Trophoblast cell (in vitro differentiated cells and primary cell): Measurements from ENCODE around the gene TEC.

Source experiments
- DNase-seq, 2 donors: peaks; one replicate each; pipeline ENCODE4 v3.0.0-alpha.2; 2016
- H2AFZ ChIP-seq: 2 replicates; pipeline ENCODE4 v1.6.1; 2013; ENCODE audit warnings: low read length, moderate library complexity, mild to moderate bottlenecking; ENCODE audit not compliant: insufficient read depth, poor library complexity
- H2AK5ac ChIP-seq: 2 replicates; pipeline ENCODE4 v1.6.1; 2013; ENCODE audit warnings: mild to moderate bottlenecking, low read length
- H2BK120ac ChIP-seq: 2 replicates; pipeline ENCODE4 v1.6.1; 2013; ENCODE audit warnings: low read length, mild to moderate bottlenecking, moderate library complexity; ENCODE audit not compliant: insufficient read depth, poor library complexity
- H2BK12ac ChIP-seq: 2 replicates; pipeline ENCODE4 v1.6.1; 2013; ENCODE audit warnings: mild to moderate bottlenecking, low read length, moderate library complexity
- H2BK5ac ChIP-seq: 2 replicates; pipeline ENCODE4 v1.6.1; 2013; ENCODE audit warnings: low read length, low read depth, moderate library complexity, mild to moderate bottlenecking; ENCODE audit not compliant: poor library complexity
- H3K14ac ChIP-seq: 2 replicates; pipeline ENCODE4 v1.6.1; 2013; ENCODE audit warnings: mild to moderate bottlenecking, low read length
- H3K18ac ChIP-seq: 2 replicates; pipeline ENCODE4 v1.6.1; 2013; ENCODE audit warnings: mild to moderate bottlenecking, low read length
- H3K23ac ChIP-seq: 2 replicates; pipeline ENCODE4 v1.6.1; 2013; ENCODE audit warnings: low read length
- H3K27ac ChIP-seq: 2 replicates; pipeline ENCODE4 v1.5.1; 2013; ENCODE audit warnings: low read depth, mild to moderate bottlenecking, inconsistent platforms, low read length, moderate library complexity
- H3K27me3 ChIP-seq: 2 replicates; pipeline ENCODE4 v1.6.1; 2013; ENCODE audit warnings: inconsistent platforms, mild to moderate bottlenecking, low read length, moderate library complexity; ENCODE audit not compliant: insufficient read depth
- H3K36me3 ChIP-seq, 2 experiments: 1 replicate in 1 of 2; 2 replicates in 1 of 2; pipeline ENCODE4 v1.6.1; 2013; ENCODE audit warnings: low read length in 2 of 2, mild to moderate bottlenecking in 2 of 2, moderate library complexity in 1 of 2; ENCODE audit not compliant: insufficient read depth in 2 of 2, control insufficient read depth in 1 of 2
- H3K4ac ChIP-seq: 2 replicates; pipeline ENCODE4 v1.6.1; 2013; ENCODE audit warnings: low read depth, mild to moderate bottlenecking, low read length, moderate library complexity
- H3K4me1 ChIP-seq, 2 experiments: 1 replicate in 1 of 2; 2 replicates in 1 of 2; pipeline ENCODE4 v1.6.1; 2013; ENCODE audit warnings: low read length in 2 of 2, mild to moderate bottlenecking in 2 of 2, moderate library complexity in 1 of 2; ENCODE audit not compliant: insufficient read depth in 2 of 2, control insufficient read depth in 1 of 2
- H3K4me2 ChIP-seq: 2 replicates; pipeline ENCODE4 v1.6.1; 2013; ENCODE audit warnings: inconsistent platforms, mild to moderate bottlenecking, low read length, moderate library complexity
- H3K4me3 ChIP-seq: 2 replicates; pipeline ENCODE4 v1.5.1; 2013; ENCODE audit warnings: mild to moderate bottlenecking, low read depth, low read length, inconsistent platforms
- H3K79me1 ChIP-seq: one replicate; pipeline ENCODE4 v1.6.1; 2013; ENCODE audit warnings: low read length
- H3K79me2 ChIP-seq: 2 replicates; pipeline ENCODE4 v1.6.1; 2013; ENCODE audit warnings: low read length, mild to moderate bottlenecking; ENCODE audit not compliant: control insufficient read depth, insufficient read depth, poor library complexity
- H3K9ac ChIP-seq: 2 replicates; pipeline ENCODE4 v1.6.1; 2013; ENCODE audit warnings: mild to moderate bottlenecking, low read length
- H3K9me3 ChIP-seq: 2 replicates; pipeline ENCODE4 v1.6.1; 2013; ENCODE audit warnings: low read depth, mild to moderate bottlenecking, control low read depth, inconsistent platforms, low read length; ENCODE audit not compliant: insufficient read depth
- H4K12ac ChIP-seq: 2 replicates; pipeline ENCODE4 v1.6.1; 2013; ENCODE audit warnings: low read depth, mild to moderate bottlenecking, low read length, moderate library complexity
- H4K8ac ChIP-seq: 2 replicates; pipeline ENCODE4 v1.6.1; 2013; ENCODE audit warnings: low read depth, mild to moderate bottlenecking, low read length, moderate library complexity
- H4K91ac ChIP-seq: one replicate; pipeline ENCODE4 v1.6.1; 2013; ENCODE audit warnings: low read depth, mild to moderate bottlenecking, low read length, moderate library complexity
- WGBS: extraction: QIAGEN DNeasy Blood & Tissue Kit; methylation state at CpG from one replicate; pipeline ENCODE4 v1.1.7; 2013; ENCODE audit warnings: missing lambda C conversion rate; ENCODE audit not compliant: insufficient read length, insufficient coverage; ENCODE audit errors: extremely low coverage; 5-methylcytosine and 5-hydroxymethylcytosine counted together

Gene TEC

GRCh38 chr4:48237996-48238645 is 31.5 kb downstream of the TEC start:
- Histone ChIP-seq H3K14ac (no peak overlapping the region), H3K36me3 (no peaks in the 10 kb centered on the region), H3K4me1 (no peaks in the 10 kb centered on the region), H2BK5ac (no peak overlapping the region), H2AK5ac (no peak overlapping the region), H3K18ac (no peak overlapping the region), H3K4me3 (no peak overlapping the region), H3K79me1 (no peaks in the 10 kb centered on the region), H3K4me2 (no peak overlapping the region), H3K23ac (no peak overlapping the region), H3K4ac (no peak overlapping the region), H2AFZ (no peak overlapping the region), H3K27me3 (no peaks in the 10 kb centered on the region), H3K9me3 (no peaks in the 10 kb centered on the region), H2BK120ac (no peak overlapping the region), H4K8ac (no peak overlapping the region), H3K79me2 (no peaks in the 10 kb centered on the region), H3K9ac (no peak overlapping the region), H2BK12ac (no peak overlapping the region), H4K12ac (no peak overlapping the region), H4K91ac (no peak overlapping the region), H3K27ac (no peak overlapping the region)
- WGBS = no CpG with 5 or more reads among the region's 4 CpGs
- no peak for DNase-seq

GRCh38 chr4:48235050-48235449 is 34.6 kb downstream of the TEC start:
- no peaks in the 10 kb centered on the region for H3K4me1 ChIP-seq

GRCh38 chr4:48234575-48234974 is 35.1 kb downstream of the TEC start:
- H3K36me3 ChIP-seq = no peaks in the 10 kb centered on the region
- H2AK5ac ChIP-seq = no peak overlapping the region
- H3K4me2 ChIP-seq = no peak overlapping the region
- no peak overlapping the region for H2BK120ac ChIP-seq
- no peaks in the 10 kb centered on the region for H3K9me3 ChIP-seq
- H2BK12ac ChIP-seq = no peak overlapping the region
- no peak overlapping the region for H4K91ac ChIP-seq
- H2AFZ ChIP-seq = no peak overlapping the region
- no peak overlapping the region for H3K18ac ChIP-seq
- no peak overlapping the region for H3K27ac ChIP-seq
- no peak overlapping the region for H3K14ac ChIP-seq
- WGBS = no CpG with 5 or more reads among the region's 2 CpGs
- H4K12ac ChIP-seq = no peak overlapping the region
- H4K8ac ChIP-seq = no peak overlapping the region
- no peaks in the 10 kb centered on the region for H3K27me3 ChIP-seq
- no peak overlapping the region for H3K23ac ChIP-seq
- no peaks in the 10 kb centered on the region for H3K4me1 ChIP-seq
- H3K4ac ChIP-seq = no peak overlapping the region
- no peak overlapping the region for H3K4me3 ChIP-seq
- H2BK5ac ChIP-seq = no peak overlapping the region
- H3K79me1 ChIP-seq = no peaks in the 10 kb centered on the region
- no peak for DNase-seq
- H3K9ac ChIP-seq = no peak overlapping the region
- no peaks in the 10 kb centered on the region for H3K79me2 ChIP-seq

More at GRCh38 chr4:48235050-48235449, 34.6 kb downstream of the TEC start:
- Histone ChIP-seq H3K36me3 (no peaks in the 10 kb centered on the region), H3K9me3 (no peaks in the 10 kb centered on the region), H2BK12ac (no peak overlapping the region), H2AK5ac (no peak overlapping the region), H3K23ac (no peak overlapping the region), H2BK120ac (no peak overlapping the region), H4K91ac (no peak overlapping the region), H3K14ac (no peak overlapping the region), H3K4ac (no peak overlapping the region), H4K12ac (no peak overlapping the region), H3K27ac (no peak overlapping the region), H4K8ac (no peak overlapping the region), H3K79me2 (no peaks in the 10 kb centered on the region), H3K18ac (no peak overlapping the region), H3K79me1 (no peaks in the 10 kb centered on the region), H2BK5ac (no peak overlapping the region), H3K27me3 (no peaks in the 10 kb centered on the region), H3K4me2 (no peak overlapping the region), H3K4me3 (no peak overlapping the region), H2AFZ (no peak overlapping the region), H3K9ac (no peak overlapping the region)
- no CpG with 5 or more reads among the region's 1 CpG for WGBS
- DNase-seq = no peak

GRCh38 chr4:48228949-48229348 is 40.7 kb downstream of the TEC start:
- Histone ChIP-seq H3K14ac (no peak overlapping the region), H3K36me3 (no peaks in the 10 kb centered on the region), H2BK120ac (no peak overlapping the region), H3K4me3 (no peak overlapping the region), H2BK5ac (no peak overlapping the region), H4K91ac (no peak overlapping the region), H3K27ac (no peak overlapping the region), H2AFZ (no peak overlapping the region), H3K9me3 (no peaks in the 10 kb centered on the region), H3K27me3 (no peaks in the 10 kb centered on the region), H2AK5ac (no peak overlapping the region), H4K8ac (no peak overlapping the region), H3K79me1 (no peaks in the 10 kb centered on the region), H2BK12ac (no peak overlapping the region), H4K12ac (no peak overlapping the region), H3K79me2 (no peaks in the 10 kb centered on the region), H3K4ac (no peak overlapping the region), H3K4me2 (no peak overlapping the region), H3K23ac (no peak overlapping the region), H3K4me1 (no peaks in the 10 kb centered on the region), H3K9ac (no peak overlapping the region), H3K18ac (no peak overlapping the region)
- peak in 1 of 2 donors; percentile 23 for DNase-seq
- WGBS = no CpG with 5 or more reads among the region's 1 CpG
